Measurements from ENCODE around the gene KIF19.

DNA sequence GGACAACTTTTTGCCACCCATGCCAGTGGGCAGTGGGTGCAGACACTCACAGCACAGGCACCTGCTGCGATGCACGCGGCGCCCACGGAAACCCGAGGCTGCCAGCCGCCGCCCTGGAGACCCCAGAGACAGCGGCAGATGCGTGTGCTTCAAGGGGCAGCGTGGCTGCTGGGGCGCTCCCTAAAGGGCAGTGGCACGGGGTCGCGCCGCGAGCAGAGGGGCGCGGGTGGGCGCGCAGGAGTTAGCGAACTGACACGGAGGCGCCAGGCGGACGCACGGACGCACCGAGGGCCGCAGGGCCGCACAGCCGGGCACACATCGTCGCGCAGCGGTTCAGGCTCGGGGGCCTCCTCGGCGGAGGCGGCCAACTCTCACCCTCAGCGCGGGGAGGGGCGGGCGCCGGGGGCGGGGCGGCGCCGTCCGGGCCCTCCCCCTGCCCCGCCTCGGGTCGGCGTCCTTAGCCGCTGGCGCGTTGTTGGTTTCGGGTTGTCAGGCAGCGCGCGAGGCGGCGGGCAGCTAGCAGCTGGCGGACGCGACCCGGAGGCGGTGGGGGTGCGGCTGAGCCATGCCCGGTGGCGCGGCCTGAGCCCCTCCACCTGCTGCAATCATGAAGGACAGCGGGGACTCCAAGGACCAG, at the start of gene KIF19:
- TF ChIP-seq POLR2A (IDR thresholded peaks at IDR 0.05) (no peak), CTCF (IDR thresholded peaks at IDR 0.05) (no peak), POLR2AphosphoS5 (IDR thresholded peaks at IDR 0.05) (no peak)

Measured in breast epithelium (tissue), 3 donors.